Colonic mucosa (tissue), 4 donors: ENCODE data around the gene CST8. TPM values are rescaled to one million over a fixed set of nuclear protein-coding genes. Genes with fewer than 3 reads are reported as not detected.

ENCODE experiments used
- DNase-seq: peaks from one replicate; pipeline ENCODE4 v3.0.0-alpha.2; 2020
- H3K27ac ChIP-seq: fragments of 200-600 bp; one replicate; pipeline ENCODE4 v1.8.0; 2021
- H3K27me3 ChIP-seq: fragments of 200-600 bp; one replicate; pipeline ENCODE4 v1.8.0; 2021
- H3K36me3 ChIP-seq: fragments of 200-600 bp; one replicate; pipeline ENCODE4 v1.8.0; 2021
- H3K4me1 ChIP-seq: fragments of 200-600 bp; one replicate; pipeline ENCODE4 v1.8.0; 2021; ENCODE audit warnings: mild to moderate bottlenecking
- H3K4me3 ChIP-seq: fragments of 200-600 bp; one replicate; pipeline ENCODE4 v1.8.0; 2021
- H3K9ac ChIP-seq, 2 donors: one replicate each; pipeline ENCODE4 v1.7.0; 2013; ENCODE audit warnings: control low read depth in 2 of 2, low read depth in 2 of 2, low read length in 2 of 2
- H3K9me3 ChIP-seq: fragments of 200-600 bp; one replicate; pipeline ENCODE4 v1.8.0; 2021
- CTCF ChIP-seq: fragments of 200-600 bp; IDR thresholded peaks from one replicate; pipeline ENCODE4 v1.8.0; 2022; ENCODE audit warnings: antibody characterized with exemption, mild to moderate bottlenecking
- intact Hi-C: fragments of 100-400 bp; cut with DNase I; formaldehyde crosslinking; loops from one replicate; pipeline ENCODE4 v1.14.1; 2022
- total RNA-seq, 2 donors: library from RNA; stranded (reverse); fragmentation: NEBNext Ultra II Directional in 1 of 2; extraction: Animal tissue kit (Norgen Biotek cat#: 25700) in 1 of 2; gene quantifications; one replicate each; pipeline ENCODE4 v1.2.1, GENCODE V29; 2021
- donor health status: healthy.
- donor health status: DM: no; HTN: no; CAD: no.
- donor health status: DM: no; HTN: no; CAD: no.

The CST8 gene
- total RNA-seq, 2 donors from 2014 or later = not detected

- H3K27ac ChIP-seq = no peak overlapping the region
- H3K27me3 ChIP-seq = no peaks in the 10 kb centered on the region
- no peak overlapping the region for H3K9ac ChIP-seq
- no peaks in the 10 kb centered on the region for H3K36me3 ChIP-seq
- no peak for DNase-seq
- H3K4me3 ChIP-seq = no peak overlapping the region
- no peaks in the 10 kb centered on the region for H3K9me3 ChIP-seq
- no peak for TF ChIP-seq CTCF
- no peaks in the 10 kb centered on the region for H3K4me1 ChIP-seq
- intact Hi-C loops = no loop called here
Observed at GRCh38 chr20:23519556-23519955, 28.6 kb downstream of the CST8 start.

DNA sequence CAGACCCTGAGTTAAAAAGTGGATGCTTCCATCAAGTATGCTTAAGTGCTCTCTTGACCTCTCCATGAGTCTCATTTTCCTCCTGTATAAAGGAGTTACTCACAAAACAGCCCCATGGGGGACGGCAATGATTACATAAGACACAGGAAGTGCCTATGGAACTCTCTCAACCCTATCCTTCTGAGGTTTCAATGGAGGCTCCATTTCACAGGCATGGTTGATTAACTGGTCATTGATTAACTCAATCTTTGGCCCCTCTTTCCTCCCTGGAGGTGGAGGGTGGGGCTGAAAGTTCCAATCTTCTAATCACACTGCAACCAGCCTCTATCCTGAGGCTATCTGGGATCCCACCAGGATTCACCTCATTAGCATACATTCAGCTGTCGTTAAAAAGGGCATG lies 29.3 kb downstream of the CST8 start:
- no peak for DNase-seq
- H3K36me3 ChIP-seq = no peaks in the 10 kb centered on the region
- H3K4me3 ChIP-seq = no peak overlapping the region
- no peak overlapping the region for H3K27ac ChIP-seq
- H3K9me3 ChIP-seq = no peaks in the 10 kb centered on the region
- TF ChIP-seq CTCF = no peak
- H3K4me1 ChIP-seq = no peaks in the 10 kb centered on the region
- intact Hi-C loops = no loop called here
- no peaks in the 10 kb centered on the region for H3K27me3 ChIP-seq
- no peak overlapping the region for H3K9ac ChIP-seq

GRCh38 chr20:23524146-23524545 lies 33.2 kb downstream of the CST8 start:
- no peak for DNase-seq
- H3K27ac ChIP-seq = no peak overlapping the region
- no peak overlapping the region for H3K9ac ChIP-seq
- H3K9me3 ChIP-seq = no peaks in the 10 kb centered on the region
- intact Hi-C loops = no loop called here
- H3K4me3 ChIP-seq = no peak overlapping the region
- H3K27me3 ChIP-seq = no peaks in the 10 kb centered on the region
- no peaks in the 10 kb centered on the region for H3K4me1 ChIP-seq
- no peak for TF ChIP-seq CTCF
- no peaks in the 10 kb centered on the region for H3K36me3 ChIP-seq

DNA sequence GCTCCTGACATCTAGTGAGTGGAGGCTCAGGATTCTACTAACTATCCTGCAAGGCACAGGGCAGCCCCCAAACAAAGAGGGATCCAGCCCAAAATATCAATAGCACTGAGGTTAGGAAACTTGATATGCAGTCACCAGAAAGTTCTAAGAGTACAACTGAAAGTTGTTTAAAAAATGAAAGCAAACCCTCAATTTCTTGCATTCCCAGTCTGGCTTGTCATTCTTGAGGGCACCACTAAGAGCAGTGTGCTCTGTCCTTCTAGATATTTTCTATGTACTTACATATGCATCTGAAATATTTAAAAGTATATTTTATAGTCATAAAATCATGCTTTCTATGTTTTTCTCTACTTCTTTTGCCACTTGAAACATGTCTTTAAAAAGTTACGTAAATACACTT lies 35.9 kb downstream of the CST8 start:
- Histone ChIP-seq H3K9me3 (no peaks in the 10 kb centered on the region), H3K4me3 (no peak overlapping the region), H3K27ac (no peak overlapping the region), H3K4me1 (no peaks in the 10 kb centered on the region), H3K27me3 (no peaks in the 10 kb centered on the region), H3K36me3 (no peaks in the 10 kb centered on the region), H3K9ac (no peak overlapping the region)
- TF ChIP-seq CTCF = no peak
- intact Hi-C loops = no loop called here
- DNase-seq = no peak

- DNase-seq = no peak
- Histone ChIP-seq H3K4me1 (no peaks in the 10 kb centered on the region), H3K27me3 (no peaks in the 10 kb centered on the region), H3K27ac (no peak overlapping the region), H3K4me3 (no peak overlapping the region), H3K36me3 (no peaks in the 10 kb centered on the region), H3K9me3 (no peaks in the 10 kb centered on the region), H3K9ac (no peak overlapping the region)
- TF ChIP-seq CTCF = no peak
- intact Hi-C loops = no loop called here
Observed at GRCh38 chr20:23528867-23529431, 38.0 kb downstream of the CST8 start.
